LNCAP (cell line): ENCODE data around the gene EIF2B2.

Experiments
- CTCF ChIP-seq: fragments of 450-650 bp; IDR thresholded peaks from 2 replicates; pipeline ENCODE4 v1.5.1; 2017; ENCODE audit warnings: mild to moderate bottlenecking

The EIF2B2 gene

DNA sequence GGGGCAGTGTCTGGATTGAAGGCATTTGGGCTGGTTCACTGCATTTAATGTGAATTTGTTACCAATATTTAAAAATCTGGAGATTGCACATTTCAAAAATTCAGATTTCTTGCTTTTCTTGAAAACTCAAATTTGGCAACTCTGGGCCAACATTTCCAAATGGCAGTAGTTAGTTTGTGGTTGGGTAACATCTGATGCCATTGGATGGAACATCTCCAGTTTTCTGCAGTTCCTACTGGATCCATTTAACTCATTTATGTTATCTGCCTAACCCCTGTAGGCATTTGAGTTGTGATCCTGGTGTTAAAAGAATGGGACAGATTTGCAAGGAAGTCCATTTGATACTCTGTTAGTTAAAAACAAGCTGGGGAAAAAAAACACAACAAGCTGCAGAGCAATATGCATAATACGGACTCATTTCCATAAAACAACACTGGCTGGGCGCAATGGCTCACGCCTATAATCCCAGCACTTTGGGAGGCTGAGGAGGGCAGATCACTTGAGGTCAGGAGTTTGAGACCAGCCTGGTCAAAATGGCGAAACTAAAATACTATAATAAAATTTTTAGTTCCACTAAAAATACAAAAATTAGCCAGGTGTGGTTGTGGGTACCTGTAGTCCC is 7.9 kb downstream of the EIF2B2 start:
- no peak for TF ChIP-seq CTCF

DNA sequence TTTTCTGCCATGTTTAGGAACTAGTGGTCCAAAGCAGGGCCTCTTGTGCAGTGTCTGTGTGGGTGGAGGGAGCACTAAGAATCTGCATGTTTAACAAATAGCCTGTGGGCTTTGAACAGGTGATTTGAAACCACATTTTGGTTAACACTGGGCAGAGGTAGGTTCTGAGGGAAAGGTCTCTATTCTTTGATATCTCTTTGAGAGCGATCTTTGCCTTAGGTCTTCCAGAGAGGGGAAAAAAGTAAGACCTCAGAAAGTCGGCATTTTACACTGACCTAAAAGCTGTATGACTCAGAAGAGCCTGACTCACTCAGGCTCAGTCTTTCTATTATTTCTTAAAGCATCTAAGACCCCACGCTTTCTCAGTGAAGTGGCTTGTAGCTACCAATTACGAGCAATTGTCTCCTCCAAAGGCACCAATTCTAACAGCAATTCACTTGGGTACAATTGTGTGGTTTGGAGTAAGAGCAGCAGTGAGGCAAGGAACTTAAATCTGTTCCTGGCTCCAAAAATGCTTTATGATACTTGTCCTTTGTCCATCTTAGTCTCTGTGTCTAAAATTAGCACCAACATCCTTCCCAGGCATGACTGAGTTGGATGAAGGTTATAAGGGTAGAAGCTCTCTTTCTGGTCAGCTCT is 8.8 kb downstream of the EIF2B2 start:
- no peak for TF ChIP-seq CTCF

DNA sequence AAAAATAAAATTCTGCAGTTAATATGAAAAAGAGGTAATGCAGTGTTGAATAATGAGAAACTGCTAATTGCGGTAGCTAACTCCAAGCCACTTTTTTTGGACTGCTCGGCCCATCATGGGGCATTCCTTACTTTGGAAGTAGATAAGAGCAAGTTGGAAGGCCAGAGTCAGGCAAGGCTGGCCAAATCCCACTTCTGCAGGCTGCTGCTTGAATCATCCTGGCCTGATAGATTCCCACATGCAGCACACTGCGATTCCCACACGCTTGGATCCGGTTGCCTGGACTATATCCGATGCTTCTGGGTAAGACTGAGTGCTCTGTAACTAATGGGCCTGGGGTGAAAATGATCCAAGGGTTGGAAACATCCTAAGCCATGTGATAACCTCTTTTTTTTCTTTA is 10.6 kb downstream of the EIF2B2 start:
- no peak for TF ChIP-seq CTCF

- TF ChIP-seq CTCF = no peak
Measured at GRCh38 chr14:75015496-75015895, 12.8 kb downstream of the EIF2B2 start.

DNA sequence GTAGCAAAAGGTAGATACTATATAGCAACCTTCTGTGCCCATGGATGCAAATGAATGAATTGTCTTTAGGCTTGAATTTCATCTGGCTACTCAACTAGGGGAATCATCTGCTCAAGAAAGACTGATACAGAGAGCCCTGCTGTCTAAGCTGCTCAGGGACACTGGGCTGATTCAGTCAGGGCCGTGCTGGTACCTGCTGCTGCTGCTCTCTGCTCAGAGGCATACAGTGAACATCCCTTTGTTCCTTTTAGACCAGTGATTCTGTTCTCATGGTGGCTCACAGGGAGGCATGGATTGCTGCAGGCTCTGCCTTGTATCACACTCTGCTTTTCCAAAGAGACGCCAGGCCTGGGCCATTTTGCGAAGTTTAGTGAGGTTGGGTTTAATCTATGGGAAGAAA is 14.1 kb downstream of the EIF2B2 start:
- TF ChIP-seq CTCF = no peak

GRCh38 chr14:75018694-75019093 is 16.0 kb downstream of the EIF2B2 start:
- TF ChIP-seq CTCF = no peak

GRCh38 chr14:75022655-75023054 is 19.9 kb downstream of the EIF2B2 start:
- TF ChIP-seq CTCF = peak; percentile 37; the same call in 1 of the 2 replicates
